Stimulated activated naive CD8-positive, alpha-beta T cell treated with anti-CD3 and anti-CD28 coated beads, Interleukin-15, Interleukin-2, amounts not matched to agents 100 U/mL and 50 U/mL, for 24 hours (primary cell): Measurements from ENCODE around the gene SEZ6.

Experiments
- ATAC-seq: fragments of 150-1000 bp; cut with Tn5 transposase; one replicate; pipeline ENCODE4 v1.10.0; 2021
- DNase-seq: peaks from one replicate; pipeline ENCODE4 v3.0.0; 2021

The SEZ6 gene

GRCh38 chr17:28953444-28954118 is 52.3 kb downstream of the SEZ6 start:
- peak; percentile 70 for DNase-seq
- no peak for ATAC-seq

- peak; percentile 80 for ATAC-seq
- DNase-seq, result peak; percentile 92
Measured at GRCh38 chr17:28951991-28952975, 53.5 kb downstream of the SEZ6 start.

DNA sequence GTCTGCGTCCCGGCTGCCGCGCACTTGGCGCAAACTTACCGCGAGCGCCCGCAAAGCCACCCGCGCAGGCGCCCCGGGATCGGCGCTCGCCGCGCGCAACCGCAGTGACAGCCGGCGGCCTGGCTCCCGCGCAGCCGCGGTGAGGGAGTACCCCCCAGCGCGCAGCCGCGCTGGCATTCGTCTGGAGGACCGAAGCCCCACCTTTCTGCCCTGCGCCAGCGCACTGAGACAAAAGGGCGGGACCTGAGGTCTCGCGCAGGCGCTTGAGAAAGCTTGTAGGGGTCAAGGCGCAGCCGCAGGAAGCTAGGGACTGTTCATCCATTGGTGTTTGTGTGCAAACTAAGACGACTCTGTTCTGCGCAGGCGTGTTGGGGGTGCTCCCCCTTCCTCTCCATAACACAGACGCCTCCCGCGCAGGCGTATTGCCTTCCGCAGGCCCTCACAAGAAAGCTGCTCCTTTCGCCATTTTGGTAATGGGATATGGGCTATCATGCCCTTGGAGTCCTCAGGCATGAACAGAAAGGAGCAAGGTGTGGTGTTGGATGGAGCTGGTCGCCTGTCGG is 54.3 kb downstream of the SEZ6 start, which contains the start of gene PHF12:
PHF12 (minus strand) TSS at position 91 of the 563 bp plus-strand sequence. CDS start 558 bp downstream, outside the sequence.
- peak; percentile 70 for ATAC-seq
- peak; percentile 99 for DNase-seq

DNA sequence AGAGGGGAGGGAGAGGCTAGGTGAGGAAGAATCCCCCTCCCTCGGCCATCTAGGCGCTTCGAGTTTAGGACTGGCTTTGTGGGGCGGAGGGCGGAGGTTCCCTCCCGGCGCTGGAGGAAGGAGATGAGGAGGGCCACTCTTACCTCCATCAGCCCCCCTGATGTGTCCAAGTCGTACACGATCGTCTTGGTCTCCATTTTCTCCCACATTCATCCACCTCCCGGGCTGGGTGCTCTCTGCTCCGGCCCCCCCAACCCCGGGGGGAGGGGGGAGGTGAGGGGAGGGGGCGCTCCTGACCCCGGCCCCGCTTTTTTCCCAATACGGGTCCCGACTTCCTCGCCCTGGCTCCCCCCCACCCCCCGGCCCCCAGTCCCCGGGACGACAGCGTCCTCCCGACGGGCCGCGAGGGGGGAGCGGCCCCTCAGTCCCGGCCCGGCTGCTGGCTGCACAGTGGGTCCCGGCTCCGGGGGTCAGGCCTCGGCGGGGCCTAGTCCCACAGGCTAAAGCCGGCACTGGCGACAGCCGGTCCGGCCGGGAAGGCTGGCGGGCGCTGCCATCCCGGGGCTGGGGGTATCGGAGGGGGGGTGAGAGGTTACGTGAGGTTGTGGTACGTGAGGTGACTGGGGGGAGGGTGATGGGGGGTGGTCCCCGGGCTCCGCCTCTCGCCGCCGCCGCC is 54.9 kb downstream of the SEZ6 start:
- ATAC-seq (no peak), DNase-seq (no peak)

- ATAC-seq (no peak), DNase-seq (peak; percentile 69)
Measured at GRCh38 chr17:28950017-28950751, 55.6 kb downstream of the SEZ6 start.

- DNase-seq (peak; percentile 77), ATAC-seq (peak; percentile 10)
Measured at GRCh38 chr17:28949185-28950016, 56.4 kb downstream of the SEZ6 start.

- ATAC-seq, result no peak
- no peak for DNase-seq
Measured at GRCh38 chr17:28948873-28949184, 57.0 kb downstream of the SEZ6 start.

GRCh38 chr17:28948342-28948741 is 57.5 kb downstream of the SEZ6 start:
- DNase-seq, result no peak
- no peak for ATAC-seq

GRCh38 chr17:28947639-28948038 is 58.2 kb downstream of the SEZ6 start:
- no peak for ATAC-seq
- DNase-seq, result no peak

DNA sequence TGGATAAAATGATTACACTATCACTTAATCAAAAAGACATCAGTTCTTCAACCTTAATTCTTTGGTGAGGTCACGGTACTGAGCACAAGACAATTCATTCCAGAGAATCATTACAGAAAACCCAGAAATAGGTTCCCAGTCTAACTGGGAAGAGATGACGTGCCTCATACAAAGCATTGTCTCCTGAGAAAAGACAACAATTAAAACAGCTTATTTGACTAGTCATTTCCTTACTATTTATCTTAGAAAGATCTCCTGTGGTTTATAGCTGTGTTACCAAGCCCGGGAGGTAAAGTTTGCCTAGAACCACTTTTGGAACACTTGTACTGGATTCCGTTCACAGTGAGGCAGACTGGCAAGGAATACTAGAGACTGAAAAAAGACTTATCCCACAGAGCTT is 59.6 kb downstream of the SEZ6 start:
- ATAC-seq (no peak), DNase-seq (no peak)

- no peak for DNase-seq
- no peak for ATAC-seq
Measured at GRCh38 chr17:28944862-28945741, 60.7 kb downstream of the SEZ6 start.

DNA sequence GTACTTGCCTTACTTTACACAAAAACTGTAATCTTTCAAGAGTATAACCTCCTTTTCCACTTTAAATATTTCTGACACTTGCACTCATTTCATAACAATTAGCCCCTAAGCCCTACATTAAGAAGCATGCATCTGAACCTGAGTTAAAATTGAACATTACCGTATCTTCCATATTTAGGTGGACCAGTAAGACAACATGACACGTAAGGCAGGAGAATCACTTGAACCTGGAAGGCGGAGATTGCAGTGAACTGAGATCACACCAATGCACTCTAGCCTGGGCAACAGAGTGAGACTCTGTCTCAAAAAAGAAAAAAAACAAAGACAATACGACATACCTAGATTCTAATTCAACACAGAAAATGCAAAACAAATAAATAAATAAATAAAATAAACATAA is 61.5 kb downstream of the SEZ6 start:
- ATAC-seq, result no peak
- DNase-seq, result no peak

DNA sequence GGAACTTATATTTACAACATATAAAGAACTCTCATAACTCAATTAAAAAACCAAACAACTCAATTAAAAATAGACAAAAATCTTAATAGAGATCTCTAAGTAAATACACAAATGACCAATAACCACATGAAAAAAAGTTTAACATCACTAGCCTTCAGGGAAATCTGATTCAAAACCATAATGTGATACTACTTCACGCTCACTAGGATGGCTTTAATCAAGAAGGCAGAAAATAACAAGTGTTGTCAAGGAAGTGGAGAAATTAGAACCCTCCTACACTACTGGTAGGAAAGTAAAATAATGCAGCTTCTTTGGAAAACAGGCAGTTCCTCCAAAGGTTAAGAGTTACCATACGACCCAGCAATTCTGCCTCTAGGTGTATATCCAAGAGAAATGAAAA is 62.9 kb downstream of the SEZ6 start:
- DNase-seq, result no peak
- no peak for ATAC-seq

- ATAC-seq, result no peak
- no peak for DNase-seq
Measured at GRCh38 chr17:28941251-28941650, 64.6 kb downstream of the SEZ6 start.

- no peak for DNase-seq
- no peak for ATAC-seq
Measured at GRCh38 chr17:28940675-28941074, 65.2 kb downstream of the SEZ6 start.

- no peak for ATAC-seq
Measured at GRCh38 chr17:28940142-28940541, 65.7 kb downstream of the SEZ6 start.

GRCh38 chr17:28938552-28938951 is 67.3 kb downstream of the SEZ6 start:
- no peak for ATAC-seq
- DNase-seq, result no peak

More at GRCh38 chr17:28940142-28940541, 65.7 kb downstream of the SEZ6 start:
- no peak for DNase-seq

DNA sequence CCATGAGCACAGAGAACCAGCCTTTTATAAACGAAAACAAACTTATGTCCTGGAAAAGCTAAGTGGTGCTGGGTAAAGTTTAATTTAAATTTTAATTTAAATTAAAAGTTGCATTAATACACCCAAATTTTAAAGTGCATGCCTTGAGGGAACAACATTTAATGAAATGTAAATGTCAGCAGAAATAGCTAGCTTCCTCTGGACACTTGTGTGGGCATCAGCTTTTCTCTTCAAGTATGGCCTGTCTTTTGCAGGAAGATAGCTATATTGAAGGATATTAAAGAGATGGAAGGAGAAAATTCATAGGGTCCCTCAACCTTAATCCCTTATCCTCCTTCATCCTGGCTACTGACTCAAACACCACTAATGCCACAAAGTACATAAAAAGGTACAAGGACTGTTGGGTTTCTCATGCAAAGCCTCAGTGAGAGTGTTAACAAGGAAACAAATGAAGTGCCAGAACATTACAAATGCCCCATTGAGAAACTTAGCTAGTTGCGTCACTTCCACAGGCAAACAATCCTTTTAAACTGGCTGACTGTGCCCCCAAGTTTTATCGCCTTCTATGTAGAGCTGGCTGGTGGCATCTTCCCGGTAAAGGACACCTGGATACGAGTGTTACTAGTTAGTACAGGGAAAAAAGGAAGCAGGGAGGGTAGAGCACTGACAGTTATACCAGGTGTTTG is 68.6 kb downstream of the SEZ6 start:
- DNase-seq, result no peak
- ATAC-seq, result no peak
